Calu3 (cell line): ENCODE data around the gene TTC21A. TPM values are rescaled to one million over a fixed set of nuclear protein-coding genes. Genes with fewer than 3 reads are reported as not detected.
"Not testable (repeated sequence)": the region's sequence is repeated elsewhere in the genome, so short reads cannot be mapped to it uniquely, and the experiment has no call there.

ENCODE experiments used
- BruUV-seq: library from RNA; stranded (reverse); fragments of 400-500 nt; replicated peaks from 2 replicates; lab custom pipeline; 2021; lab: Mats Ljungman, UMichigan
- CTCF ChIA-PET: fragments of 300-600 bp; sonication (Branson Sonifier 250); formaldehyde crosslinking; loops from one replicate; lab custom pipeline; 2022; ENCODE audit warnings: antibody characterized with exemption; lab: Charles Lee
- DNase-seq: peaks from one replicate; pipeline ENCODE4 v3.0.0; 2022
- H3K27ac Mint-ChIP-seq: one replicate; pipeline ENCODE4 v1.8.0; 2022; ENCODE audit warnings: mixed read lengths; ENCODE audit not compliant: unreplicated experiment
- H3K27me3 Mint-ChIP-seq: one replicate; pipeline ENCODE4 v1.8.0; 2022; ENCODE audit warnings: mixed read lengths; ENCODE audit not compliant: unreplicated experiment
- H3K36me3 Mint-ChIP-seq: one replicate; pipeline ENCODE4 v1.8.0; 2022; ENCODE audit warnings: mild to moderate bottlenecking, moderate library complexity, mixed read lengths; ENCODE audit not compliant: insufficient read depth, unreplicated experiment
- H3K4me1 Mint-ChIP-seq: one replicate; pipeline ENCODE4 v1.8.0; 2022; ENCODE audit warnings: mild to moderate bottlenecking, low read depth, mixed read lengths; ENCODE audit not compliant: unreplicated experiment
- H3K4me3 Mint-ChIP-seq: one replicate; pipeline ENCODE4 v1.8.0; 2022; ENCODE audit warnings: mild to moderate bottlenecking, low read depth, moderate library complexity, mixed read lengths; ENCODE audit not compliant: unreplicated experiment
- H3K9me3 Mint-ChIP-seq: one replicate; pipeline ENCODE4 v1.8.0; 2022; ENCODE audit warnings: low read depth, mixed read lengths; ENCODE audit not compliant: unreplicated experiment
- intact Hi-C: fragments of 100-400 bp; cut with micrococcal nuclease; formaldehyde crosslinking; loops from one replicate; pipeline ENCODE4 v1.10.0; 2022; ENCODE audit not compliant: unreplicated experiment
- total RNA-seq: library from RNA; stranded (reverse); gene quantifications from 2 replicates; pipeline ENCODE4 v1.2.3, GENCODE V29; 2022
- TF ChIP-seq, protein P1 (sequence below): fragments of 200-600 bp; IDR thresholded peaks from one replicate; pipeline ENCODE4 v1.8.0; 2022; ENCODE audit warnings: antibody characterized with exemption; ENCODE audit not compliant: unreplicated experiment

Gene TTC21A
- total RNA-seq, 1 experiment from 2014 or later: 8.1 TPM

DNA sequence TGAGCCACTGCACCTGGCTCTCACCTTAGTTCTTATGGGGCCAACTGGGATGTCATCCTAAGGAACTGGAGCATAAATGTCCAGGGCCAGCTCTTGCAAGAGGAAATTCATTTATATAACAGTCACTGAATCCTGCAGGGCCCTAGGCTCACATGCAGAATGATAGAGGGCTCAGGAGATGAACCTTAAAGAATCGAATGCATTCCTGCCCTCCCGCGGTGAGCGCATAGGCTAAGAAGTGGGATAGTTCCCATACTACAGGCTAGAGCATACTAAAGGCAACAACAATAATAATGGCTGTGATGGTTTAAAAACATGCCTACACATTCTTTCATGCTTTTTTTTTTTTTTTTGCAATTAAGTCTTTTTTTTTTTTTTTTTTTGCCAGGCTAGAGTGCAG is 63.0 kb downstream of the TTC21A start:
- intact Hi-C loops: no loop called here
- no peaks in the 10 kb centered on the region for H3K27me3 Mint-ChIP-seq
- no peaks in the 10 kb centered on the region for H3K36me3 Mint-ChIP-seq
- no peak for DNase-seq
- no peaks in the 10 kb centered on the region for H3K9me3 Mint-ChIP-seq
- H3K4me1 Mint-ChIP-seq: peaks cover 8% of the 10 kb centered on the region
- BruUV-seq: no TSS peak
- H3K27ac Mint-ChIP-seq: no peak overlapping the region
- CTCF ChIA-PET: no interaction called here
- TF ChIP-seq, protein P1, sequence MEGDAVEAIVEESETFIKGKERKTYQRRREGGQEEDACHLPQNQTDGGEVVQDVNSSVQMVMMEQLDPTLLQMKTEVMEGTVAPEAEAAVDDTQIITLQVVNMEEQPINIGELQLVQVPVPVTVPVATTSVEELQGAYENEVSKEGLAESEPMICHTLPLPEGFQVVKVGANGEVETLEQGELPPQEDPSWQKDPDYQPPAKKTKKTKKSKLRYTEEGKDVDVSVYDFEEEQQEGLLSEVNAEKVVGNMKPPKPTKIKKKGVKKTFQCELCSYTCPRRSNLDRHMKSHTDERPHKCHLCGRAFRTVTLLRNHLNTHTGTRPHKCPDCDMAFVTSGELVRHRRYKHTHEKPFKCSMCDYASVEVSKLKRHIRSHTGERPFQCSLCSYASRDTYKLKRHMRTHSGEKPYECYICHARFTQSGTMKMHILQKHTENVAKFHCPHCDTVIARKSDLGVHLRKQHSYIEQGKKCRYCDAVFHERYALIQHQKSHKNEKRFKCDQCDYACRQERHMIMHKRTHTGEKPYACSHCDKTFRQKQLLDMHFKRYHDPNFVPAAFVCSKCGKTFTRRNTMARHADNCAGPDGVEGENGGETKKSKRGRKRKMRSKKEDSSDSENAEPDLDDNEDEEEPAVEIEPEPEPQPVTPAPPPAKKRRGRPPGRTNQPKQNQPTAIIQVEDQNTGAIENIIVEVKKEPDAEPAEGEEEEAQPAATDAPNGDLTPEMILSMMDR: no peak
- no peak overlapping the region for H3K4me3 Mint-ChIP-seq

DNA sequence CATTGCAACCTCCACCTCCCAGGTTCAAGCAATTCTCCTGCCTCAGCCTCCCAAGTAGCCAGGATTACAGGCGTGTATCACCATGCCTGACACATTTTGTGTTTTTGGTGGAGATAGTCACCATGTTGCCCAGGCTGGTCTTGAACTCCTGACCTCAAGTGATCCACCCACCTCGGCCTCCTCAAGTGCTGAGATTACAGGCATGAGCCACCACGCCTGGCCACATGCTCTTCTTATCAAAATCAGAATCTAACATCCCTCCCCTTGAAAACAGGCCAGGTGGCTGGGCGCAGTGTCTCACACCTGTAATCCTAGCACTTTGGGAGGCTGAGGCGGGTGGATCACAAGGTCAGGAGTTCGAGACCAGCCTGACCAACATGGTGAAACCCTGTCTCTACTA is 63.4 kb downstream of the TTC21A start:
- H3K4me3 Mint-ChIP-seq, H3K9me3 Mint-ChIP-seq, intact Hi-C loops, H3K36me3 Mint-ChIP-seq, CTCF ChIA-PET, H3K4me1 Mint-ChIP-seq, H3K27me3 Mint-ChIP-seq, DNase-seq, H3K27ac Mint-ChIP-seq, BruUV-seq: not testable (repeated sequence)

DNA sequence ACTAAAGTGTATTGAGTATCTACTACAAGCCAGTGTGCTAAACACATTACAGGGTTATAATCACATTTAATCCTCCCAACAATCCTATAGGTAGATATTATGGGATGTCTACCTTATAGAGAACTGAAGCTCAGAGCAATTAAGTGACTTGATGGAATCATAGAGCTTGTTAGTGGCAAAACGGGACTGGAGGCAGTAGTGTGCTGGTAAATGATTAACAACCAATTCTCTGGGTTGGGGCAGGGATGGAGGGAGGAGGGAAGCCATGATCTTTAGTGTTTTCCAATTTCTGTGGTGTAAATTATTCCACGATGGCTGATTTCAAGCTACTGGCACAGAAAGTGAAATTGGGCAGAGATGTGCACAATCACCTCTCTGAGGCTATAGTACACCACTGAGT is 64.4 kb downstream of the TTC21A start:
- H3K4me3 Mint-ChIP-seq: no peak overlapping the region
- H3K4me1 Mint-ChIP-seq: no peaks in the 10 kb centered on the region
- BruUV-seq: no TSS peak
- no peaks in the 10 kb centered on the region for H3K9me3 Mint-ChIP-seq
- no peak for DNase-seq
- no peaks in the 10 kb centered on the region for H3K27me3 Mint-ChIP-seq
- TF ChIP-seq, protein P1: no peak
- no peak overlapping the region for H3K27ac Mint-ChIP-seq
- CTCF ChIA-PET: no interaction called here
- H3K36me3 Mint-ChIP-seq: no peaks in the 10 kb centered on the region
- intact Hi-C loops: no loop called here

DNA sequence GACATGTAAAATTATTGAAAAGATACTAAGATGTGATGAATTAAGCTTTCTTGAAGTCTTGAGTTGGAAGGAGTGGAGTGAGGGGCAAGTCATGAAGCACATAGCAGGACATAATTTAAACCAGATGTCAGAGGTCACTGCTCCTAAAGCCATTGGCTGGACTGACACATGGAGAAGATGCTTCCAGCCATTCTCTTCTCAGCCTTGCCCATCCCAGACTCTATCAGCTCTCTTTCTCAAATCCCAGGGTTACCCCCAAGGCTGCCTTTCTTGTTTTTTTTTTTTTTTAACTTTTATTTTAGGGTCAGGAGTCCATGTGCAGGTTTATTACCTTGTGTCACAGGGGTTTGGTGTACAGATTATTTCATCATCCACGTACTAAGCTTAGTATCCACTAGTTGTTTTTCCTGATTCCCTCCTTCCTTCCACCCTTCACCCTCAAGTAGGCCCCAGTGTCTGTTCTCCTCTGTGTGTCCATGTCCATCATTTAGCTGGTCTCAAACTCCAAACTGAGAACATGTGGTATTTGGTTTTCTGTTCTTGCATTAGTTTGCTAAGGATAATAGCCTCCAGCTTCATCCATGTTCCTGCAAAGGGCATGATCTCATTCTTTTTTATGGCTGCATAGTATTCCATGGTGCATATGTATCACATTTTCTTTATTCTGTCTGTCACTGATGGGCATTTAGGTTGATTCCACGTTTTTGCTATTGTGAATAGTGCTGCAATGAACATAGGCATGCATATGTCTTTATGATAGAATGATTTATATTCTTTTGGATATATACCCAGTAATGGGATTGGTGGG is 66.0 kb downstream of the TTC21A start:
- H3K36me3 Mint-ChIP-seq: peaks cover 6% of the 10 kb centered on the region
- BruUV-seq: no TSS peak
- H3K4me3 Mint-ChIP-seq: no peak overlapping the region
- TF ChIP-seq, protein P1: no peak
- DNase-seq: no peak
- no peak overlapping the region for H3K27ac Mint-ChIP-seq
- no peaks in the 10 kb centered on the region for H3K27me3 Mint-ChIP-seq
- no peaks in the 10 kb centered on the region for H3K9me3 Mint-ChIP-seq
- CTCF ChIA-PET: interaction anchor here (1.0 kb wide), 1 partner anchor 33 kb away, joined by 3 read pairs; no protein-coding TSS in a partner anchor
- peaks cover 2% of the 10 kb centered on the region for H3K4me1 Mint-ChIP-seq
- intact Hi-C loops: no loop called here
